Skeletal muscle cell (primary cell): ENCODE results near the gene GUCY1B1.

Experiments
- DNase-seq: peaks from one replicate; pipeline ENCODE4 v3.0.0-alpha.2; 2010; ENCODE audit warnings: low read depth
- H3K4me3 ChIP-seq: 2 replicates; pipeline ENCODE4 v1.5.1; 2011; ENCODE audit warnings: low read depth, mild to moderate bottlenecking, control low read depth, low read length, moderate library complexity

GUCY1B1 gene

GRCh38 chr4:155759372-155760252, 791 bp downstream of the GUCY1B1 start:
- peak overlapping the region; percentile 57 for H3K4me3 ChIP-seq
- no peak for DNase-seq

- no peak overlapping the region for H3K4me3 ChIP-seq
- DNase-seq: no peak
Observed at GRCh38 chr4:155761047-155761446, 2.2 kb downstream of the GUCY1B1 start.

- no peak overlapping the region for H3K4me3 ChIP-seq
- DNase-seq: no peak
Observed at GRCh38 chr4:155761916-155762315, 3.1 kb downstream of the GUCY1B1 start.

- DNase-seq: no peak
- H3K4me3 ChIP-seq: no peak overlapping the region
Observed at GRCh38 chr4:155762334-155762733, 3.5 kb downstream of the GUCY1B1 start.

GRCh38 chr4:155763551-155763950, 4.7 kb downstream of the GUCY1B1 start:
- H3K4me3 ChIP-seq: no peak overlapping the region
- DNase-seq: no peak

- no peak overlapping the region for H3K4me3 ChIP-seq
- no peak for DNase-seq
Observed at GRCh38 chr4:155765149-155765548, 6.3 kb downstream of the GUCY1B1 start.

GRCh38 chr4:155766622-155767021, 7.8 kb downstream of the GUCY1B1 start:
- H3K4me3 ChIP-seq: no peak overlapping the region

GRCh38 chr4:155768370-155768769, 9.5 kb downstream of the GUCY1B1 start:
- DNase-seq: no peak
- H3K4me3 ChIP-seq: no peak overlapping the region

More at GRCh38 chr4:155766622-155767021, 7.8 kb downstream of the GUCY1B1 start:
- DNase-seq: no peak

- no peak for DNase-seq
- no peak overlapping the region for H3K4me3 ChIP-seq
Observed at GRCh38 chr4:155769090-155769489, 10.3 kb downstream of the GUCY1B1 start.

GRCh38 chr4:155772459-155773195, 13.8 kb downstream of the GUCY1B1 start:
- no peak for DNase-seq
- H3K4me3 ChIP-seq: no peak overlapping the region

GRCh38 chr4:155773196-155773800, 14.5 kb downstream of the GUCY1B1 start:
- no peak overlapping the region for H3K4me3 ChIP-seq
- no peak for DNase-seq

GRCh38 chr4:155774033-155774432, 15.2 kb downstream of the GUCY1B1 start:
- no peak overlapping the region for H3K4me3 ChIP-seq
- DNase-seq: no peak

- no peak overlapping the region for H3K4me3 ChIP-seq
- no peak for DNase-seq
Observed at GRCh38 chr4:155777971-155778735, 19.3 kb downstream of the GUCY1B1 start.

GRCh38 chr4:155780775-155781174, 22.0 kb downstream of the GUCY1B1 start:
- no peak overlapping the region for H3K4me3 ChIP-seq
- DNase-seq: no peak

- DNase-seq: no peak
- H3K4me3 ChIP-seq: no peak overlapping the region
Observed at GRCh38 chr4:155781249-155781831, 22.5 kb downstream of the GUCY1B1 start.

- H3K4me3 ChIP-seq: no peak overlapping the region
- no peak for DNase-seq
Observed at GRCh38 chr4:155784637-155785036, 25.8 kb downstream of the GUCY1B1 start.

- no peak for DNase-seq
- no peak overlapping the region for H3K4me3 ChIP-seq
Observed at GRCh38 chr4:155785828-155786227, 27.0 kb downstream of the GUCY1B1 start.

- H3K4me3 ChIP-seq: no peak overlapping the region
- DNase-seq: peak; percentile 18
Observed at GRCh38 chr4:155787113-155787710, 28.4 kb downstream of the GUCY1B1 start.

- no peak overlapping the region for H3K4me3 ChIP-seq
Observed at GRCh38 chr4:155789391-155789790, 30.6 kb downstream of the GUCY1B1 start.

More at GRCh38 chr4:155789391-155789790, 30.6 kb downstream of the GUCY1B1 start:
- no peak for DNase-seq
